AG10803 (cell line): Measurements from ENCODE around the gene LIPC.

Experiments used
- DNase-seq: peaks from one replicate; pipeline ENCODE4 v3.0.0; 2010; ENCODE audit warnings: low read depth
- H3K4me3 ChIP-seq: 2 replicates; pipeline ENCODE4 v1.5.1; 2011; ENCODE audit warnings: mild to moderate bottlenecking, low read length, control low read depth
- CTCF ChIP-seq: conservative IDR thresholded peaks from 2 replicates; pipeline ENCODE4 v1.5.1; 2011; ENCODE audit warnings: mild to moderate bottlenecking, low read length, control low read depth, inconsistent platforms

The LIPC gene

GRCh38 chr15:58465866-58466517 lies 34.2 kb downstream of the LIPC start:
- DNase-seq: peak; percentile 48
- no peak overlapping the region for H3K4me3 ChIP-seq
- TF ChIP-seq CTCF: no peak

- H3K4me3 ChIP-seq: no peak overlapping the region
- no peak for TF ChIP-seq CTCF
- DNase-seq: no peak
These were observed 34.8 kb downstream of the LIPC start for GRCh38 chr15:58466566-58466965.

- no peak overlapping the region for H3K4me3 ChIP-seq
- TF ChIP-seq CTCF: no peak
- DNase-seq: no peak
These were observed 35.4 kb downstream of the LIPC start for GRCh38 chr15:58467121-58467721.

- TF ChIP-seq CTCF: no peak
- no peak for DNase-seq
- no peak overlapping the region for H3K4me3 ChIP-seq
These were observed 36.1 kb downstream of the LIPC start for GRCh38 chr15:58467722-58468423.

- peak; percentile 98 for DNase-seq
- no peak overlapping the region for H3K4me3 ChIP-seq
- TF ChIP-seq CTCF: no peak
These were observed 37.9 kb downstream of the LIPC start for GRCh38 chr15:58469432-58470353.

- DNase-seq: no peak
- no peak for TF ChIP-seq CTCF
- no peak overlapping the region for H3K4me3 ChIP-seq
These were observed 39.6 kb downstream of the LIPC start for GRCh38 chr15:58471348-58471747.
